OCI-LY3 (cell line): Measurements from ENCODE around the gene TMEM106C.

Experiments used
- CTCF ChIP-seq: fragments of 200-600, 300-600 bp; sonication (generic); IDR thresholded peaks from 2 replicates; pipeline ENCODE4 v1.5.1; 2014; ENCODE audit warnings: antibody characterized with exemption, low read length, low read depth
- EZH2phosphoT487 ChIP-seq: fragments of 200-600 bp; shearing (Covaris generic); IDR thresholded peaks from 2 replicates; pipeline ENCODE4 v1.6.1; 2018; ENCODE audit warnings: antibody characterized with exemption, mixed run types, low read depth

DNA sequence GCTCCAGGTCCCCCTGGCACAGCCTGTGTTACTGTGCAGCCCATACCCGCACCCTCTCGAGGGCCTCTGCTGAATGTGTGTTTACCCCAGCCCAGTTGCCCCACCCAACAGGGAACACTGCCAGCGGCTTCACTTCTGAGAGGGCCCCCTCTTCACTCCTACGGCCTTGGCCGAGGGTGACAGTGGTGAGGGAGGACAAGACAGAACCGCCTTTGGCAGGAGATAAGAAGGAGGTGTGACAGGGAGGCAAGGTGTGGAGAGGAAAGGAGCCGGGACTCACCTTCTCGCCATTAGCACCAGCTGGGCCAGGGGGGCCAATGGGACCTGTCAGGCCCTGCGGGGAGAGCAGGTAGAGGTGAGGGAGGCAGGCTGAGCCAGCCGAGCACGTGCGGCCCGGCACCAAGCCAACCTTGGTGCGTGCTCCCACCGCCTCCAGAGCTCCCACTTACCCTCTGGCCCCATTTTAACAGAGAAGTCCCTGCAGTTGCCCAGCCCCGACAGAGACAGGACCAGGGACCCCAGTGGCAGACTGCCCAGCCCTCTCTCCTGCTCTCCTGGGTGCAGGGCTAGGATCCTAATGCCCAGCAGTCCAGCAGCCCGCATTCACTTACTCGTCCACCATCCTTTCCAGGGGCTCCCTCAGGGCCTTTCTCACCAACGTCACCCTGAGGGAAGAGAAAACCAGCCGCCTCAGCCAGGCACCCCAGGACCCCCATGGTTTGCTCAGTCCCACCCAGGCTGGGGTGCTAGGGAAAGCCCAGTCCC, 18.3 kb downstream of the TMEM106C start:
- TF ChIP-seq CTCF (no peak), EZH2phosphoT487 (no peak)
